Measurements from ENCODE around the gene ADCY2.

ADCY2 gene

GRCh38 chr5:7875151-7875550, 479.2 kb downstream of the ADCY2 start:
- TF ChIP-seq ZNF565 (CRISPR knock-in tag; conservative IDR thresholded peaks at IDR 0.05; ENCODE audit: low read depth) (no peak), ISL1 (CRISPR knock-in tag; IDR thresholded peaks at IDR 0.05) (no peak), PATZ1 (CRISPR knock-in tag; IDR thresholded peaks at IDR 0.05; ENCODE audit: borderline replicate concordance) (no peak), BACH2 (CRISPR knock-in tag; IDR thresholded peaks at IDR 0.05; ENCODE audit: borderline replicate concordance) (no peak), ARNTL (CRISPR knock-in tag; IDR thresholded peaks at IDR 0.05; ENCODE audit: borderline replicate concordance, low read depth) (no peak), CSDC2 (CRISPR knock-in tag; IDR thresholded peaks at IDR 0.05) (no peak)
- ATAC-seq: no peak

GRCh38 chr5:7876867-7877266, 480.9 kb downstream of the ADCY2 start:
- TF ChIP-seq TSHZ2 (CRISPR knock-in tag; IDR thresholded peaks at IDR 0.05): no peak
- no peak for TF ChIP-seq POU6F1 (CRISPR knock-in tag; IDR thresholded peaks at IDR 0.05; ENCODE audit: borderline replicate concordance, low read depth)
- no peak for TF ChIP-seq CREB5 (CRISPR knock-in tag; IDR thresholded peaks at IDR 0.05; ENCODE audit: low read depth)
- ATAC-seq: peak; percentile 76

- ATAC-seq: no peak
- TF ChIP-seq ZNF70 (CRISPR knock-in tag; IDR thresholded peaks at IDR 0.05) (no peak), RARB (CRISPR knock-in tag; IDR thresholded peaks at IDR 0.05) (no peak), ZNF565 (CRISPR knock-in tag; conservative IDR thresholded peaks at IDR 0.05; ENCODE audit: low read depth) (no peak), BACH2 (CRISPR knock-in tag; IDR thresholded peaks at IDR 0.05; ENCODE audit: borderline replicate concordance) (no peak), ARNTL (CRISPR knock-in tag; IDR thresholded peaks at IDR 0.05; ENCODE audit: borderline replicate concordance, low read depth) (no peak), TOX (CRISPR knock-in tag; IDR thresholded peaks at IDR 0.05; ENCODE audit: borderline replicate concordance) (no peak), ISL1 (CRISPR knock-in tag; IDR thresholded peaks at IDR 0.05) (no peak), ESRRG (CRISPR knock-in tag; IDR thresholded peaks at IDR 0.05) (no peak), PATZ1 (CRISPR knock-in tag; IDR thresholded peaks at IDR 0.05; ENCODE audit: borderline replicate concordance) (no peak), CSRNP3 (CRISPR knock-in tag; IDR thresholded peaks at IDR 0.05) (no peak)
These were observed 481.9 kb downstream of the ADCY2 start for GRCh38 chr5:7877851-7878250.

- no peak for TF ChIP-seq OSR1 (CRISPR knock-in tag; IDR thresholded peaks at IDR 0.05)
- no peak for TF ChIP-seq GLIS3 (CRISPR knock-in tag; IDR thresholded peaks at IDR 0.05)
- TF ChIP-seq ARNTL (CRISPR knock-in tag; IDR thresholded peaks at IDR 0.05; ENCODE audit: borderline replicate concordance, low read depth): no peak
- no peak for TF ChIP-seq CSDC2 (CRISPR knock-in tag; IDR thresholded peaks at IDR 0.05)
- TF ChIP-seq ZNF70 (CRISPR knock-in tag; IDR thresholded peaks at IDR 0.05): no peak
- ATAC-seq: no peak
These were observed 482.5 kb downstream of the ADCY2 start for GRCh38 chr5:7878381-7878873.

Measured in SK-N-SH treated with all-trans-retinoic acid at 6 μM for 48 hours (cell line).